ENCODE measurements around the gene HMGB2. TPM values are rescaled to one million over a fixed set of nuclear protein-coding genes. Genes with fewer than 3 reads are reported as not detected.
A peak's percentile ranks its signal among the peaks of the same experiment; 100 is the strongest.

The HMGB2 gene
- total RNA-seq, 1 experiment from 2014 or later: 278 TPM

- Mint-ChIP-seq H3K27me3 (ENCODE audit: low read depth) (no peaks in the 10 kb centered on the region), H3K9me3 (peaks cover 5 to 8% of the 10 kb centered on the region in 2 experiments; a peak in 3 of 5 replicates), H3K4me1 (peaks cover 17 to 18% of the 10 kb centered on the region in 2 experiments), H3K4me3 (no peak overlapping the region), H3K36me3 (ENCODE audit: insufficient read depth in 1 of 3, low read depth in 3 of 3) (peaks cover 35 to 66% (median 59%) of the 10 kb centered on the region in 3 experiments), H3K27ac (peak overlapping the region in 1 of 3 experiments; percentile 82; a peak in 1 of 7 replicates)
- Histone ChIP-seq H3K79me1 (ENCODE audit: insufficient read depth, low read depth, low read length, poor library complexity, severe bottlenecking) (no peaks in the 10 kb centered on the region), H2AFZ (ENCODE audit: low read length) (no peak overlapping the region), H4K91ac (ENCODE audit: insufficient read length, low read depth, low read length) (no peak overlapping the region), H3K27me3 (ENCODE audit: insufficient read depth, low read length) (no peaks in the 10 kb centered on the region), H3K56ac (ENCODE audit: insufficient read length, low read depth, low read length) (no peak overlapping the region), H3K9ac (ENCODE audit: extremely low read depth, insufficient read length, low read length) (no peak overlapping the region), H2AK5ac (ENCODE audit: insufficient read length, low read length) (no peak overlapping the region), H3T11ph (ENCODE audit: low read length) (no peak overlapping the region), H2BK20ac (ENCODE audit: low read depth, low read length, poor library complexity, severe bottlenecking) (no peak overlapping the region), H2BK5ac (ENCODE audit: insufficient read length, low read length) (no peak overlapping the region), H3K23me2 (ENCODE audit: insufficient read length, low read depth, low read length, poor library complexity, severe bottlenecking) (peaks cover 8% of the 10 kb centered on the region), H3K9me3 (ENCODE audit: control insufficient read depth, low read depth, low read length) (no peaks in the 10 kb centered on the region), H3K4ac (ENCODE audit: low read depth, low read length) (no peak overlapping the region), H4K5ac (ENCODE audit: insufficient read length, low read depth, low read length) (no peak overlapping the region), H2BK120ac (ENCODE audit: low read depth, low read length, poor library complexity, severe bottlenecking) (no peak overlapping the region), H4K20me1 (ENCODE audit: control insufficient read depth, insufficient read depth, insufficient read length) (no peaks in the 10 kb centered on the region), H2BK12ac (ENCODE audit: insufficient read length, low read depth, low read length) (no peak overlapping the region), H2BK15ac (ENCODE audit: low read depth, low read length) (no peak overlapping the region), H3K79me2 (ENCODE audit: insufficient read depth, low read length) (peaks cover 6% of the 10 kb centered on the region; the same call in 1 of the 2 replicates), H3K4me1 (ENCODE audit: insufficient read depth, low read length) (no peaks in the 10 kb centered on the region), H3K14ac (ENCODE audit: insufficient read depth, low read length) (no peak overlapping the region), H3K18ac (ENCODE audit: insufficient read length, low read depth, low read length) (no peak overlapping the region), H3K4me2 (ENCODE audit: insufficient read depth, insufficient read length, low read length) (no peak overlapping the region), H3K27ac (ENCODE audit: insufficient read length, low read depth, low read length) (no peak overlapping the region), H4K8ac (replicated peaks; ENCODE audit: insufficient read length, low read depth, low read length) (no peak overlapping the region), H3K23ac (ENCODE audit: insufficient read length, low read depth, low read length) (no peak overlapping the region)
- WGBS (ENCODE audit: extremely low coverage, insufficient read length, low lambda C conversion rate): no CpG with 5 or more reads among the region's 2 CpGs
- no peak for DNase-seq
- no peak for TF ChIP-seq CTCF (conservative IDR thresholded peaks at IDR 0.05)
Measured at GRCh38 chr4:173330590-173330989, 3.6 kb downstream of the HMGB2 start.

All from H9 (cell line).